ENCODE data around the gene NAP1L4. TPM values are rescaled to one million over a fixed set of nuclear protein-coding genes. Genes with fewer than 3 reads are reported as not detected.

NAP1L4 gene
- total and polyA plus RNA-seq, 2 of the 4 experiments (the other 2 are of a cell fraction) = 71.5 to 80.7 TPM

DNA sequence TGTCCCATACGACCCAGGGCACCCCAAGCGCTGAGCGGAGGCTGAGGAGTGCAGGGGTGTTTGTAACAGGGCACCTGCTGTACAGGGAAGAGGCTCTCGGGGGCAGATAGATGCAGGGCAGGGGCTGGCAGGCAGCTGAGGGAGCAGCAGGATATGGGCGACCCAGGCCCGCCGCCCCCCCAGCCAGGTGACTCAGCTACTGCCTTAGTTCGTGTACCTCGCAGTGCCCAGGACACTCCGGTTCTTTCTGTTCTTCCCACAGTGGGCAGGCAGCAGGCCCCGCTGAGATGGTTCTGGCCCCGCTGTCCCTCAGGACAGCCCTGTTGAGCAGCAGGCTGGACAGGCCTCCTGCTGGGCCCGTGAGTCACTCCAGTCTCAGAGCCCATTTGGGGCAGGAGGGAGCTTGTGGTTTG lies 79.1 kb downstream of the NAP1L4 start:
- peaks cover 0 to 7% of the 10 kb centered on the region in 2 experiments; a peak in 1 of 4 replicates for H3K79me1 ChIP-seq (ENCODE audit: low read depth in 1 of 2, low read length in 2 of 2)
- 80% methylated on average over 8 of the region's 13 CpGs; no CpG with 5 or more reads in 1 of the 2 experiments for WGBS, 2 experiments (ENCODE audit: extremely low coverage in 2 of 2, insufficient read length in 1 of 2)
- H3K56ac ChIP-seq (ENCODE audit: extremely low read depth, insufficient read depth, low read length) = no peak overlapping the region
- H4K5ac ChIP-seq (ENCODE audit: low read depth, low read length) = no peak overlapping the region
- in situ Hi-C loops (cut with MboI; ENCODE audit: low sequenced_read_pairs) (no loop called here), dilution Hi-C loops (cut with HindIII; ENCODE audit: low sequenced_read_pairs, unreplicated experiment) (no loop called here), intact Hi-C loops (cut with micrococcal nuclease) (no loop called here)
- ATAC-seq (ENCODE audit: low read depth) = peak; percentile 60
- TF ChIP-seq, protein P1, sequence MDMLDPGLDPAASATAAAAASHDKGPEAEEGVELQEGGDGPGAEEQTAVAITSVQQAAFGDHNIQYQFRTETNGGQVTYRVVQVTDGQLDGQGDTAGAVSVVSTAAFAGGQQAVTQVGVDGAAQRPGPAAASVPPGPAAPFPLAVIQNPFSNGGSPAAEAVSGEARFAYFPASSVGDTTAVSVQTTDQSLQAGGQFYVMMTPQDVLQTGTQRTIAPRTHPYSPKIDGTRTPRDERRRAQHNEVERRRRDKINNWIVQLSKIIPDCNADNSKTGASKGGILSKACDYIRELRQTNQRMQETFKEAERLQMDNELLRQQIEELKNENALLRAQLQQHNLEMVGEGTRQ (IDR thresholded peaks at IDR 0.05; ENCODE audit: low read depth, low read length) = no peak
- no peak for TF ChIP-seq BHLHE40 (IDR thresholded peaks at IDR 0.05; ENCODE audit: low read depth, low read length)
- TF ChIP-seq NFE2L2 (IDR thresholded peaks at IDR 0.05; ENCODE audit: low read depth, low read length) = no peak
- TF ChIP-seq FOS (IDR thresholded peaks at IDR 0.05; ENCODE audit: low read depth, low read length) = peak; percentile 33; the same call in 1 of the 2 replicates
- TF ChIP-seq CEBPB (IDR thresholded peaks at IDR 0.05; ENCODE audit: low read depth, low read length) = no peak
- peak overlapping the region; percentile 76 for H2BK120ac ChIP-seq (ENCODE audit: low read depth, low read length)
- H3K14ac ChIP-seq (replicated peaks; ENCODE audit: low read depth, low read length) = peak overlapping the region; percentile 68
- H3K4me3 ChIP-seq (ENCODE audit: insufficient read depth, low read depth, low read length) = no peak overlapping the region
- H3K4ac ChIP-seq (ENCODE audit: low read depth, low read length) = peak overlapping the region; percentile 76
- DNase-seq = peak; percentile 44
- BruUV-seq (replicated peaks) = no TSS peak
- H2BK20ac ChIP-seq (ENCODE audit: low read depth, low read length) = 0 out of 2 replicates have a peak overlapping the region, but pooled peaks have one; percentile 6
- H3K36me3 ChIP-seq (ENCODE audit: control insufficient read depth, insufficient read depth, low read length) = no peaks in the 10 kb centered on the region; the same call in 1 of the 2 replicates
- peak overlapping the region; percentile 79; the same call in 1 of the 2 replicates for H2AK5ac ChIP-seq (ENCODE audit: low read depth, low read length)
- H4K91ac ChIP-seq (ENCODE audit: insufficient read depth, low read depth, low read length) = peak overlapping the region; percentile 17; the same call in 1 of the 2 replicates
- H4K8ac ChIP-seq (ENCODE audit: low read depth in 2 of 2, low read length in 2 of 2) = peak overlapping the region in 1 of 2 experiments; percentile 47; a peak in 1 of 4 replicates
- CTCF ChIA-PET = no interaction called here
- H2BK5ac ChIP-seq (ENCODE audit: low read depth, low read length, poor library complexity, severe bottlenecking) = peak overlapping the region; percentile 57
- no peaks in the 10 kb centered on the region for H3K9me3 ChIP-seq (ENCODE audit: control insufficient read depth, insufficient read depth, low read length)
- POLR2A ChIA-PET (ENCODE audit: unreplicated experiment) = no interaction called here
- no peak overlapping the region for H3K23ac ChIP-seq (ENCODE audit: low read depth, low read length)
- H3K27ac ChIP-seq (ENCODE audit: insufficient read depth, low read length) = peak overlapping the region; percentile 6; the same call in 1 of the 2 replicates
- peaks cover 11% of the 10 kb centered on the region for H3K9me1 ChIP-seq (ENCODE audit: insufficient read depth, low read length)
- peak overlapping the region; percentile 85 for H2AFZ ChIP-seq (replicated peaks; ENCODE audit: low read length, poor library complexity)
- no peak overlapping the region for H2BK15ac ChIP-seq (ENCODE audit: low read depth, low read length)
- H2AK9ac ChIP-seq (replicated peaks; ENCODE audit: low read depth, low read length, poor library complexity) = peak overlapping the region; percentile 43
- H3K18ac ChIP-seq (ENCODE audit: low read depth, low read length) = no peak overlapping the region
- no peak overlapping the region for H3K9ac ChIP-seq (ENCODE audit: low read depth, low read length)
- H3K4me1 ChIP-seq (ENCODE audit: control insufficient read depth, insufficient read depth, low read length) = peaks cover 16% of the 10 kb centered on the region
- H3K27me3 ChIP-seq (ENCODE audit: control insufficient read depth, insufficient read depth, low read length) = no peaks in the 10 kb centered on the region
- H4K20me1 ChIP-seq (ENCODE audit: insufficient read depth, low read length) = no peaks in the 10 kb centered on the region
- H3K4me2 ChIP-seq (ENCODE audit: low read depth, low read length) = no peak overlapping the region

All from IMR-90 (cell line).